EH (cell line): Measurements from ENCODE around the gene DRC1.
"Not testable (repeated sequence)": the region's sequence is repeated elsewhere in the genome, so short reads cannot be mapped to it uniquely, and the experiment has no call there.

Source experiments
- DNase-seq: peaks from one replicate; pipeline ENCODE4 v3.0.0-alpha.2; 2015; ENCODE audit warnings: low read depth

Gene DRC1

DNA sequence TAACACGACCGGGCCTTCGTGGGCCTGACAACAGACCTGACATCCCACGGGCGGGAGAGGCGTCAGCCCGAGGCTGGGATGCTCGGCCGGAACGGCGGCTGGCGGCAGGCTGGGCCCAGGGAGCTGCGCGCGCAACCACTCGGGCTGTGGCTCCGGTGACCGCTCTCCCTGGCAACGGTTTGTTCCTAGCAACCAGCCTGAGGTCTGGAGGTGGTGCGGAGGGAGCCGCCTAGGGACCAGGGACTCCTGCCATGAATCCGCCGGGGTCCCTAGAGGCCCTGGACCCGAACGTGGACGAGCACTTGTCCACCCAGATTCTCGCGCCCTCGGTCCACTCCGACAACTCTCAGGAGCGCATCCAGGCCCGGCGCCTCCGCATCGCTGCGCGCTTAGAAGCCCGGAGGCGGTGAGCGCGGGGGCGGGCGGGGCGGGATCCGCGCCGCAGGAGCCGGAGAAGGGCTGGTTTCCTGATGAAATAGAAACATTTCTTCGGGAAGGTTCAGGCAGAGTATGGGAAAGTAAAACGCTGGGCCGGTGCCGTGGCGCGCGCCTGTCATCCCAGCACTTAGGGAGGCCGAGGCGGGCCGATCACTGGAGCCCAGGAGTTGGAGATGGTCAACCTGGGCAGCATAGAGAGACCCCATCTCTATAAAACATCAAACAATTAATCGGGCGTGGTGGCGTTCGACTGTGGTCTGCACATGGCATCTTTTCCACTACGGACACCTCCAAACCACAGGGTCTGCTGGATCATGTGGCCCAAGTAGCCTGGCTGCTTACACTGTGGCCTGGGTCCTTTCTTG lies at the start of gene DRC1:
Gene DRC1, plus strand, starts transcription at position 182 of the 803 bp plus-strand sequence. Its CDS starts 70 bp downstream, at position 252.
- peak; percentile 85 for DNase-seq

GRCh38 chr2:26352892-26353291 lies 48.8 kb upstream of the DRC1 start:
- DNase-seq, result peak; percentile 40

DNA sequence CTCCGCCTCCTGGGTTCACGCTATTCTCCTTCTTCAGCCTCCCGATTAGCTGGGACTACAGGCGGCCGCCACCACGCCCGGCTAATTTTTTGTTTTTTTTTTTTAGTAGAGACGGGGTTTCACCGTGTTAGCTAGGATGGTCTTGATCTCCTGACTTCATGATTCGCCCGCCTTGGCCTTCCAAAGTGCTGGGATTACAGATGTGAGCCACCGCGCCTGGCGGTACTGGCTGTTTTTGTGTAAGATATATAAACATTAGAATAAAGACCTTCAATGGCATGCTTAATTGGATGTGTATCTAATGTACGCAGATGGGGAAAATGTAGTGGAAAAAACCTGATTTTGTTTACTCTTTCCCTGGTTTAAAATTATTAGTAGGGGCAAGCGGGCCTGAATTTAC lies 47.3 kb upstream of the DRC1 start:
- not testable (repeated sequence) for DNase-seq

DNA sequence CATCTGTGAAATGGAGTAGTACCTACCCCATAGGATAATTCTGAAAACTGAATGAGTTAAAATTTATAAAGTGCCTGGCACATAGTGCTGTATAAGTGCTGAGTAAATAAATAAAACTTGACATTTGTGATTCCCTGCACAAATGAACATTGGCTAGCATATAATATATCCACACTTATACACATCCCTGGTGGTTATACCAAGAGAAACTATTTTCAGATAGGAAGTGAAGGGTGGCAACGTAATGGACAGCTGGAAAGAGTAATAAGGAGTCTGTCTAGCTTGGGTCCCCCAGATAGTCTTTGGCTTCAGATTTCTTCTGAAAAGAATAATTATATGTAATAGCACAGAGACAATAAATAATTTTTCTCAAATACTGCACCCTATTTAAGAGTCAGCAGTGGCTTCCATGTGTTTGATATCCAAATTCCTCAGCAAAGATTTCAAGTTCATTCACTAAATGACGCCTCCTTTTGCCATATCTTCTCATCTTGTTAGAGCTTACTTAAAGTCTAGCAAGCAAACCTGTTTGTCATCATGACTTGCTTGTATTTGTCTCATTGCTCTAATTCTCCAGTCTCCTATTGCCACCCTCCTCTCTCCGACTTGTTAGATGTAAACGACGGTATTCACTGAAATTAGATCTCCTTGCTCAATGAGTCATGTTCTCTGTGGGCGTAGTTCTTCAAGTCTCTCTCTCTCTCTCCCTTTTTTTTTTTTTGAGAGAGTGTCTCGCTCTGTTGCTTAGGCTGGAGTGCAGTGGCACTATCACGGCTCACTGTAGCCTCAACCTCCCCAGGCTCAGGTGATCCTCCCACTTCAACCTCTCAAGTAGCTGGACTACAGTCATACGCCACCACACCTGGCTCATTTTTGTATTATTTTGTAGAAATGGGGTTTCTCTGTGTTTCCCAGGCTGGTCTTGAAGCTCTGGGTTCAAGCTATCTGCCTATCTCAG lies 46.4 kb upstream of the DRC1 start:
- peak; percentile 90 for DNase-seq

DNA sequence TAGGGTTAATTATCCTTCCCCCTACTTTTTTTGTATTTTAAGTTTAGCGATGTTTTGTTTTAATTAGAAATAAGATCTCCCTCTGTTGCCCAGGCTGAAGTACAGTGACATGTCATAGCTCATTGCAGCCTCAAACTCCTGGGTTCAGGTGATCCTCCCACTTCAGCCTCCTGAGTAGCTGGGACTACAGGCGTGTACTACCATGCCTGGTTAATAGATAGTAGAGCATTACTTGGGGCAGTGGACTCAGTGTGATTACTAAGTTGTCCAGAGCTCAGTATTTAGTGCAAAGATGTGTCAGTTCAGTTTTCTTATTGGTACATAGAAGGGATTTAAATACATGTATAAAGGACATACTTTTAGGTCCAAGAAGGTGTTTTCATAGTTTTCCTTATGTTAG lies 45.6 kb upstream of the DRC1 start:
- DNase-seq, result no peak

GRCh38 chr2:26356771-26357170 lies 44.9 kb upstream of the DRC1 start:
- DNase-seq, result no peak

DNA sequence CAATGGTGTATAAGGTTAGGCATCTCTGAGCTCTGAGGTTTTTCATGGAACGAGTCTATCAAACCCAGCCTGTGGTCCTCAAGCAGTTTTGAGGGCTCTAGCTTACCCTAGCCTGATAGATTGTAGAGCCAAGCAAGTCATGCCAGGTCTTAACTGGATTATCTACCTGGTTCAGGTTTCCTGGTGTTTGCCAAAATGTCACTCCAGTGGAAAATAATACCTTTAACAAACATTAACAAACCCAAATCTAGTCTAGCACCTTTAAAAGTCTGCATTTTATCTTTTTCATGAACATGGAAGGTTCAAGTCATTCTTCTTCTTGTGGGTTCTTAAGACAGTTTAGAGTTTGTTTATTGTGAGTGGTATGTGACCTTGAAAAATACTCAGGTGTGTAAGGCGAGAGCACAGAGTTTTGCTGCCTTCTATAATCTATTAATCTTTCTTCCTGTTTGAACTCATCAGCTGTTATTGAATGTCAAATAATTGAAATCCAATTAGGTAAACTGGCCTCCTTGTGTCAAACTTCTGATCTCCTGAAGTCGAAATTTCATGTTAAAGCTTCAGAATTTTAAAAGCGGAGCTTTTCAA lies 41.7 kb upstream of the DRC1 start:
- no peak for DNase-seq

GRCh38 chr2:26363323-26363722 lies 38.4 kb upstream of the DRC1 start:
- peak; percentile 62 for DNase-seq

GRCh38 chr2:26363958-26364357 lies 37.8 kb upstream of the DRC1 start:
- no peak for DNase-seq

GRCh38 chr2:26364669-26365068 lies 37.1 kb upstream of the DRC1 start:
- DNase-seq, result no peak

GRCh38 chr2:26366957-26367356 lies 34.8 kb upstream of the DRC1 start:
- DNase-seq, result no peak

- DNase-seq, result not testable (repeated sequence)
Measured at GRCh38 chr2:26369664-26370063, 32.1 kb upstream of the DRC1 start.

DNA sequence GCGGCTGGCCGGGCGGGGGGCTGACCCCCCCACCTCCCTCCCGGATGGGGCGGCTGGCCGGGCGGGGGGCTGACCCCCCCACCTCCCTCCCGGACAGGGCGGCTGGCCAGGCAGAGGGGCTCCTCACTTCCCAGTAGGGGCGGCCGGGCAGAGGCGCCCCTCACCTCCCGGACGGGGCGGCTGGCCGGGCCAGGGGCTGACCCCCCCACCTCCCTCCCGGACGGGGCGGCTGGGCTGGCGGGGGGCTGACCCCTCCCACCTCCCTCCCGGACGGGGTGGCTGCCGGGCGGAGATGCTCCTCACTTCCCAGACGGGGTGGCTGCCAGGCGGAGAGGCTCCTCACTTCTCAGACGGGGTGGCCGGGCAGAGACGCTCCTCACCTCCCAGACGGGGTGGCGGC lies 30.8 kb upstream of the DRC1 start:
- not testable (repeated sequence) for DNase-seq

- no peak for DNase-seq
Measured at GRCh38 chr2:26376799-26377198, 24.9 kb upstream of the DRC1 start.

DNA sequence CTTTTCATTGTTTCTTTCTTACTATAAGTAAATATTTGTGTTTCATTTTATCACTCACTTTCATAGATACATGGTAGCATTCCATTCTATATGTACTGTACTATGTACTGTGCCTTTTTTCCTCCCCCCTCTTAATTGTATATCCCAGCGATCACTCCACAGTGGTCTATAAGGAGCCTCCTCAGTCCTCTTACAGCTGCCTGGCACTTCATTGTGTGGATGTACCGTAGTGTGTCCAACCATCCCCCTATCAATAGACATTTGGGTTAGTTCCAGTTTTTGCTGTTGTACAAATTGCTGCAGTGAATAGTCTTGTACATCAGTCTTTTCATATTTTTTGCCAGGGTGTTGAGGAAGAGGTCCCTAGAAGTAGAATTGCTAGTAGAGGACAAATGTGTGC lies 21.4 kb upstream of the DRC1 start:
- DNase-seq, result no peak

DNA sequence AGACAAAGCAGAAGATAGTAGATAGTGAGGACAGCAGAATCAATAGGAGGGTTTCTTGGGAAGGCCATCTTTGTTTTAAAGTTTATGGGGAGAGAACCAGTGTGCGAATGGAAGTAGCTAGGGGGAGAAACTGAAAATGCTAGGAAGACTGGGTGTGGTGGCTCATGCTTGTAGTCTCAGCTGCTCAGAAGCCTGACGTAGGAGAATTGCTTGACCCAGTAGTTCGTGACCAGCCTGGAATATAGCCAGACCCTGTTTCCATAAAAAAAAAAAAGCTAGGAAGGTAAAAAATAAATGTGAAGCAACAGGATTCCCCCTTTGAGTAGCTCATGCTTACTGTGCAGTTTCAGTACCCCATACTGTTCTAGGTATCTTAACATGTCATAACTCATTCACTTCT lies 19.2 kb upstream of the DRC1 start:
- no peak for DNase-seq

GRCh38 chr2:26384183-26384582 lies 17.5 kb upstream of the DRC1 start:
- peak; percentile 35 for DNase-seq

- no peak for DNase-seq
Measured at GRCh38 chr2:26384597-26384996, 17.1 kb upstream of the DRC1 start.

GRCh38 chr2:26387189-26387588 lies 14.5 kb upstream of the DRC1 start:
- no peak for DNase-seq

DNA sequence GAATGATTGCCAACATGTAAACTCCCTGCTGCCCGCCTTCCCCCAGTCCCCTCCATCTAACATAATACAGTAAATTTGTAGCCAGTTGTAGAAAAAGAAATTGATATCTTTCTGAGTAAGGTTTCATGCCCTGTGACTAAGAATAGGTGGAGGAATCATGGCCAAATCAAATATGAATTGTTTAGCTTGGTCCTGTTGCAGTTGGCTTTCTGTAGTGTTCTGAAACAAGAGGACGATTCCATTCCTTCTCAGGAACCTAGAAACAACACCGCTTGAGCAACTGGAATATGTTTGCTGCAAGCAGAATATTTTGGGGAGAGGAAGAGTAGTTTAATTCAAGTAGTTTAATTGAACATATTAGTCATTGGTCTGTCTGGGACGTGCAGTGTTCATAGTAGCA lies 7.0 kb upstream of the DRC1 start:
- DNase-seq, result no peak

DNA sequence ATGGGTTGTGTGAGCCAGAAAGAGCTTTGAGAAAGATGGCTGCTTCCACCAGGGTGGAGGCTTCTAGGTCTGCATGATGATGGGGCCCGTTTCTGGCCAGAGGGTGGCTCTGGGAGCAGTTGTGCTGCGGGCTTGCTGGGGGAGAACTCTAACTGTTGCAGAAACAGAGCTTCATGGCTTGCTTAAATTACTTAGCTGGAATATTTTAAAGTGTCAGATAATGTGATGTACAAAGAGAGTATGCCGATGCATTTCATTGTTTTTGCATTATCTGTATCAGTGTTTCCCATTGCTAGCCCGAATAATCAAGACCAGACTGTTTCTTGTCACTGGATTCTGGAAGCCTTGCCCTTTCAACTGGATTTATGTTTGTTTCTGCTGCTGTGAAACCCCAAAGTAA lies 6.3 kb upstream of the DRC1 start:
- no peak for DNase-seq

DNA sequence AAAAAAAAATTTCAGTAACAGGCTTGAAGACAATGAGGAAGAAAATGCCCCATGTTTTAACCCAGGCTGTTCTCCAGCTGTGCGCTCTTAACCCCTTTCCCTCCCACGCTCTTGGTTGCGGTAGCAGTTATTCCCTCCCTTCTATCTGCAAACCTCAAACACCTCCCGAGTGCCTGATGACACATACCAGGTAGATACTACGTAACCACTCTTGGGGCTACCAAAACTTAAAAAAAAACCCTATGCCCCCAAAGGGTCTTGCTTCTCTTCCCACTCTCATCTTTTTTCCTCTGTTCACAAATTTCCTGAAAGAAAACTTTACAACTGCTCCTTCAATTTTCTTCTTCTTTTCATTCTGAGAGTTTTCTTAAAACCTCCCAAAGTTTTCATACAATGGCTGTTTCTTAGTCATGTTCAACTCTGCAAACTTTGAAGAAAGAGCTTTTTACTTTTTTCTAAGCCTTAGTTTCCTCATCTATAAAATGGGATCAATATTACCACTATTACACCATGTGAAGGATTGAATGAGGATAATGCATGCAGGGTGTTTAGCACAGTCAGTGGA lies 4.9 kb upstream of the DRC1 start:
- DNase-seq, result no peak
